ENCODE measurements around the gene ZNF407.
A peak's percentile ranks its signal among the peaks of the same experiment; 100 is the strongest.

ZNF407 gene

GRCh38 chr18:74901362-74902146 is 303.9 kb downstream of the ZNF407 start:
- no peak for TF ChIP-seq GATA3 (IDR thresholded peaks at IDR 0.05; ENCODE audit: low read depth, low read length)
- no peak for TF ChIP-seq GATA2 (IDR thresholded peaks at IDR 0.05; ENCODE audit: low read depth, low read length)

- TF ChIP-seq GATA2 (IDR thresholded peaks at IDR 0.05; ENCODE audit: low read depth, low read length): no peak
- no peak for TF ChIP-seq GATA3 (IDR thresholded peaks at IDR 0.05; ENCODE audit: low read depth, low read length)
Observed at GRCh38 chr18:74902147-74902455, 304.4 kb downstream of the ZNF407 start.

- TF ChIP-seq GATA3 (IDR thresholded peaks at IDR 0.05; ENCODE audit: low read depth, low read length): no peak
- TF ChIP-seq GATA2 (IDR thresholded peaks at IDR 0.05; ENCODE audit: low read depth, low read length): no peak
Observed at GRCh38 chr18:74905247-74905646, 307.6 kb downstream of the ZNF407 start.

- TF ChIP-seq GATA3 (IDR thresholded peaks at IDR 0.05; ENCODE audit: low read depth, low read length): no peak
- no peak for TF ChIP-seq GATA2 (IDR thresholded peaks at IDR 0.05; ENCODE audit: low read depth, low read length)
Observed at GRCh38 chr18:74906184-74906583, 308.5 kb downstream of the ZNF407 start.

- TF ChIP-seq GATA2 (IDR thresholded peaks at IDR 0.05; ENCODE audit: low read depth, low read length): no peak
Observed at GRCh38 chr18:74914052-74914591, 316.5 kb downstream of the ZNF407 start.

GRCh38 chr18:74914648-74915047 is 317.0 kb downstream of the ZNF407 start:
- TF ChIP-seq GATA3 (IDR thresholded peaks at IDR 0.05; ENCODE audit: low read depth, low read length): no peak
- no peak for TF ChIP-seq GATA2 (IDR thresholded peaks at IDR 0.05; ENCODE audit: low read depth, low read length)

GRCh38 chr18:74916773-74917393 is 319.2 kb downstream of the ZNF407 start:
- TF ChIP-seq GATA2 (IDR thresholded peaks at IDR 0.05; ENCODE audit: low read depth, low read length) (no peak), GATA3 (IDR thresholded peaks at IDR 0.05; ENCODE audit: low read depth, low read length) (no peak)

- TF ChIP-seq GATA2 (IDR thresholded peaks at IDR 0.05; ENCODE audit: low read depth, low read length): no peak
- TF ChIP-seq GATA3 (IDR thresholded peaks at IDR 0.05; ENCODE audit: low read depth, low read length): no peak
Observed at GRCh38 chr18:74918276-74918790, 320.7 kb downstream of the ZNF407 start.

- no peak for TF ChIP-seq GATA3 (IDR thresholded peaks at IDR 0.05; ENCODE audit: low read depth, low read length)
- TF ChIP-seq GATA2 (IDR thresholded peaks at IDR 0.05; ENCODE audit: low read depth, low read length): no peak
Observed at GRCh38 chr18:74921057-74921820, 323.6 kb downstream of the ZNF407 start.

GRCh38 chr18:74926051-74926450 is 328.4 kb downstream of the ZNF407 start:
- TF ChIP-seq GATA3 (IDR thresholded peaks at IDR 0.05; ENCODE audit: low read depth, low read length) (no peak), GATA2 (IDR thresholded peaks at IDR 0.05; ENCODE audit: low read depth, low read length) (no peak)

GRCh38 chr18:74928194-74928968 is 330.7 kb downstream of the ZNF407 start:
- no peak for TF ChIP-seq GATA2 (IDR thresholded peaks at IDR 0.05; ENCODE audit: low read depth, low read length)
- no peak for TF ChIP-seq GATA3 (IDR thresholded peaks at IDR 0.05; ENCODE audit: low read depth, low read length)

- peak; percentile 80 for TF ChIP-seq GATA2 (IDR thresholded peaks at IDR 0.05; ENCODE audit: low read depth, low read length)
- TF ChIP-seq GATA3 (IDR thresholded peaks at IDR 0.05; ENCODE audit: low read depth, low read length): peak; percentile 61; the same call in 1 of the 2 replicates
Observed at GRCh38 chr18:74929110-74929509, 331.4 kb downstream of the ZNF407 start.

- TF ChIP-seq GATA2 (IDR thresholded peaks at IDR 0.05; ENCODE audit: low read depth, low read length): no peak
- TF ChIP-seq GATA3 (IDR thresholded peaks at IDR 0.05; ENCODE audit: low read depth, low read length): no peak
Observed at GRCh38 chr18:74930616-74931015, 332.9 kb downstream of the ZNF407 start.

Data from SH-SY5Y (cell line).